Right renal cortex interstitium (tissue), 3 donors: ENCODE data around the gene MTARC1. TPM values are rescaled to one million over a fixed set of nuclear protein-coding genes. Genes with fewer than 3 reads are reported as not detected.

ENCODE experiments used
- DNase-seq, 3 donors: peaks; one replicate each; pipeline ENCODE4 v3.0.0-alpha.2; 2013; ENCODE audit warnings: low read depth in 3 of 3, low spot score in 2 of 3
- polyA plus RNA-seq, 3 donors: library from polyadenylated mRNA; unstranded; fragments of 120-200 nt; gene quantifications; one replicate each; pipeline ENCODE4 v1.2.1, GENCODE V29; 2013; ENCODE audit not compliant: insufficient read length in 3 of 3

MTARC1 gene
- 10 to 100 TPM; 19.2 to 22.3 (median 20.8) TPM for polyA plus RNA-seq

- DNase-seq, result no peak
These were observed at the start of gene MTARC1 for GRCh38 chr1:220786337-220787068. TSS of gene MTARC1 (plus strand) at chr1:220786913. CDS start at chr1:220786945, 32 bp downstream.

GRCh38 chr1:220741349-220741748 lies 45.4 kb upstream of the MTARC1 start:
- DNase-seq, result no peak

GRCh38 chr1:220741825-220742224 lies 44.9 kb upstream of the MTARC1 start:
- no peak for DNase-seq

GRCh38 chr1:220742520-220742919 lies 44.2 kb upstream of the MTARC1 start:
- DNase-seq, result no peak

GRCh38 chr1:220746851-220747250 lies 39.9 kb upstream of the MTARC1 start:
- DNase-seq, result no peak

GRCh38 chr1:220747437-220748088 lies 39.1 kb upstream of the MTARC1 start:
- no peak for DNase-seq

GRCh38 chr1:220748089-220748934 lies 38.4 kb upstream of the MTARC1 start, which contains the start of gene MTARC2:
TSS of gene MTARC2 (plus strand) at chr1:220748322. CDS start at chr1:220748532, 210 bp downstream.
- peak in 2 of 3 donors; percentile 70 to 71 for DNase-seq

GRCh38 chr1:220748936-220749335 lies 37.8 kb upstream of the MTARC1 start:
- no peak for DNase-seq

GRCh38 chr1:220750131-220750515 lies 36.6 kb upstream of the MTARC1 start:
- DNase-seq, result no peak

GRCh38 chr1:220751111-220751510 lies 35.6 kb upstream of the MTARC1 start:
- no peak for DNase-seq

GRCh38 chr1:220754212-220754917 lies 32.3 kb upstream of the MTARC1 start:
- DNase-seq, result peak in 1 of 3 donors; percentile 40

GRCh38 chr1:220754918-220755295 lies 31.8 kb upstream of the MTARC1 start:
- DNase-seq, result no peak

GRCh38 chr1:220755309-220755708 lies 31.4 kb upstream of the MTARC1 start:
- no peak for DNase-seq

GRCh38 chr1:220757441-220757840 lies 29.3 kb upstream of the MTARC1 start:
- DNase-seq, result no peak

- no peak for DNase-seq
These were observed 27.6 kb upstream of the MTARC1 start for GRCh38 chr1:220759147-220759546.

- no peak for DNase-seq
These were observed 24.9 kb upstream of the MTARC1 start for GRCh38 chr1:220761688-220762427.

GRCh38 chr1:220764757-220765156 lies 22.0 kb upstream of the MTARC1 start:
- DNase-seq, result no peak

- peak in 1 of 3 donors; percentile 56 for DNase-seq
These were observed 19.2 kb upstream of the MTARC1 start for GRCh38 chr1:220767312-220768125.

GRCh38 chr1:220768126-220768601 lies 18.5 kb upstream of the MTARC1 start:
- DNase-seq, result no peak
